Ovary (tissue), 3 donors: ENCODE results near the gene ACLY.

Experiments
- EP300 ChIP-seq: sonication (generic); formaldehyde crosslinking; IDR thresholded peaks from one replicate; pipeline ENCODE4 v1.6.1; 2017; ENCODE audit warnings: antibody characterized with exemption
- POLR2A ChIP-seq: fragments of 450-650 bp; IDR thresholded peaks from one replicate; pipeline ENCODE4 v1.6.1; 2017; ENCODE audit warnings: antibody characterized with exemption, mild to moderate bottlenecking, moderate library complexity
- TF ChIP-seq, protein P1 (sequence below), 3 donors: fragments of 450-650 bp in 2 of 3; fragments of 200-600 bp in 1 of 3; IDR thresholded peaks; one replicate each; pipeline versions ENCODE4 v1.5.1 to v1.8.0; 2016 to 2022; ENCODE audit warnings: antibody characterized with exemption in 3 of 3, mild to moderate bottlenecking in 1 of 3
- donor health status: DM: no; HTN: no; CAD: no.

- no peak for TF ChIP-seq EP300
- TF ChIP-seq, protein P1, sequence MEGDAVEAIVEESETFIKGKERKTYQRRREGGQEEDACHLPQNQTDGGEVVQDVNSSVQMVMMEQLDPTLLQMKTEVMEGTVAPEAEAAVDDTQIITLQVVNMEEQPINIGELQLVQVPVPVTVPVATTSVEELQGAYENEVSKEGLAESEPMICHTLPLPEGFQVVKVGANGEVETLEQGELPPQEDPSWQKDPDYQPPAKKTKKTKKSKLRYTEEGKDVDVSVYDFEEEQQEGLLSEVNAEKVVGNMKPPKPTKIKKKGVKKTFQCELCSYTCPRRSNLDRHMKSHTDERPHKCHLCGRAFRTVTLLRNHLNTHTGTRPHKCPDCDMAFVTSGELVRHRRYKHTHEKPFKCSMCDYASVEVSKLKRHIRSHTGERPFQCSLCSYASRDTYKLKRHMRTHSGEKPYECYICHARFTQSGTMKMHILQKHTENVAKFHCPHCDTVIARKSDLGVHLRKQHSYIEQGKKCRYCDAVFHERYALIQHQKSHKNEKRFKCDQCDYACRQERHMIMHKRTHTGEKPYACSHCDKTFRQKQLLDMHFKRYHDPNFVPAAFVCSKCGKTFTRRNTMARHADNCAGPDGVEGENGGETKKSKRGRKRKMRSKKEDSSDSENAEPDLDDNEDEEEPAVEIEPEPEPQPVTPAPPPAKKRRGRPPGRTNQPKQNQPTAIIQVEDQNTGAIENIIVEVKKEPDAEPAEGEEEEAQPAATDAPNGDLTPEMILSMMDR (IDR thresholded peaks at IDR 0.05): no peak
- no peak for TF ChIP-seq POLR2A
Measured at GRCh38 chr17:41962111-41962510, 43.4 kb upstream of the ACLY start.
